Measurements from ENCODE around the gene RTL10. TPM values are rescaled to one million over a fixed set of nuclear protein-coding genes. Genes with fewer than 3 reads are reported as not detected.

The RTL10 gene
- total RNA-seq, 2 donors from 2014 or later = 6.8 to 7.7 TPM

DNA sequence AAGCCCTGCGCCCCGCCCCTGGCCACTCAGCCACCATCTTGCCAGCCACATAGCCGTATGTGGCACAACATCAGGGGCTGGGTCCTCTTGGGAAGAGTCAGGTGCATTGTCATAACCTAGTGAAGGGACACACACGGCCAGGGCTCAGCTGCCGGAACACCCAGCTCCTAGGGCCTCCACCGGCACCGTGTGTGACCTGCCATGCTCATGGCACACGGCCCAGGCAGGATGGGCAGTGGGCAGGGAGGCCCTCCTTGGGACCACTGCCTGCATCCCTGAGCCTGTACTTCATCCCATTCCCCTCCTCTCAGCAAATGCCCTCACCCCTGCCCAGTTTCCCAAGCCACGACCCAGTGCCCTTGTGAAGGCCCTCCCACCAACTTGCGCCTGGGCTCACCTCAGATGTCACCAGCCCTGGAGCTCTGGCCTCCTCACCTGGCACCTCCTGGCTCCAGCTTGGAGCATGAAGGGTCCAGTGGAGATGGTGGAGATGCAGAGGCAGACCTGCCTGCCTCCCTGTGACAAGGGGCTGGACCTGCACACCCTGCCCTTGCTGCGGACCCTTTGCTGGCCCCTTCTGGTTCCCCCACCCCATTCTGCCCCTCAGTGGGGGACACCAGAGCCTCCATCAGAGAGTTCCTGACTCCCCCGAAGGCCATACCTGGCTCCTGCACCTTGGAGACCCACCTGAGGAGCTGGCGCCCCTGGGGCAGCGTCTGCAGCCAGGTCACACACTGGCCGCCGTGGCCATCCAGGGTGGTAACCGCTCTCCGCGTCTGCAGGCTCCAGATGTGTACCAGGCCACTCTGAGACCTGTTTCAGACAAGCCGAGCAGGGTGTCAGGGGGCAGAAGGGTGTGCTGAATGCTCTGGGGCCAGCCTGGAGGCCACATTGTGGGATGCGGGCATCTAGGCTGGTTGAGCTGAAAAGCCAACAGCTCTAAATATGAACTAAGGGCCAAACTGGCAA, 34.5 kb downstream of the RTL10 start:
- DNase-seq = no peak
- no peak for ATAC-seq
- intact Hi-C loops (cut with DNase I) = no loop called here

DNA sequence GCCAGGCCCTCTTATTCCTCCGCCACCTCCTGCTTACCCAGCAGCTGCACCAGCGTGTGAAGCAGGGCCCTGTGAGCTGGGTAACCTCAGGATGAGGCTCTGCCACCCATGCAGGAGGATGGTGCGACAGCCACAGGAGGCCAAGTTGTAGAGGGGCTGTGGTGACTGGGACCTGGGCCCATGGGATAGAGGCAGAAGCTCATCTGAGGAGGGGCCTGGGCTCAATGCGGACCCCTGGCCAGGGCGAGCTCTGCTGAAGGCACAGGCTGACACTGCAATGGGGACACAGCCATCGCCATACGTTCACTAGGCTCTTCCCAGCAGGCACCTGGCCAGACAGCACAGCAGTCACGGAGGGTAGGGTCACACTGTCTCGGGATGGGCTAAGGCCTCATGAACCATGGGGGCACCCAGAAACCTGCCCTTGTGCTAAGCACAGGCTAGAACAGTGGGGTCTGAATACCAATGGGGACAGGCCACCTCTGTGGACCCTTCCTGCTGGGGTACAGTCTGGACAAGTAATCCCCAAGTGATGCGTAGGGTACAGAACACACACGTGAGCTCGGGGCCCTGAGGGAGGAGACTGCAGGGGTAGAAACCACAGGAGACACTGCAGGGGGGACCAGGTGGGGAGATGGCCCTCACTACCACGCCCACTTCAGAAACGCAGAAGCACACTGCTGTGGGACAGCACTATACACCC, 35.3 kb downstream of the RTL10 start:
- DNase-seq = no peak
- intact Hi-C loops (cut with DNase I) = no loop called here
- ATAC-seq = no peak

DNA sequence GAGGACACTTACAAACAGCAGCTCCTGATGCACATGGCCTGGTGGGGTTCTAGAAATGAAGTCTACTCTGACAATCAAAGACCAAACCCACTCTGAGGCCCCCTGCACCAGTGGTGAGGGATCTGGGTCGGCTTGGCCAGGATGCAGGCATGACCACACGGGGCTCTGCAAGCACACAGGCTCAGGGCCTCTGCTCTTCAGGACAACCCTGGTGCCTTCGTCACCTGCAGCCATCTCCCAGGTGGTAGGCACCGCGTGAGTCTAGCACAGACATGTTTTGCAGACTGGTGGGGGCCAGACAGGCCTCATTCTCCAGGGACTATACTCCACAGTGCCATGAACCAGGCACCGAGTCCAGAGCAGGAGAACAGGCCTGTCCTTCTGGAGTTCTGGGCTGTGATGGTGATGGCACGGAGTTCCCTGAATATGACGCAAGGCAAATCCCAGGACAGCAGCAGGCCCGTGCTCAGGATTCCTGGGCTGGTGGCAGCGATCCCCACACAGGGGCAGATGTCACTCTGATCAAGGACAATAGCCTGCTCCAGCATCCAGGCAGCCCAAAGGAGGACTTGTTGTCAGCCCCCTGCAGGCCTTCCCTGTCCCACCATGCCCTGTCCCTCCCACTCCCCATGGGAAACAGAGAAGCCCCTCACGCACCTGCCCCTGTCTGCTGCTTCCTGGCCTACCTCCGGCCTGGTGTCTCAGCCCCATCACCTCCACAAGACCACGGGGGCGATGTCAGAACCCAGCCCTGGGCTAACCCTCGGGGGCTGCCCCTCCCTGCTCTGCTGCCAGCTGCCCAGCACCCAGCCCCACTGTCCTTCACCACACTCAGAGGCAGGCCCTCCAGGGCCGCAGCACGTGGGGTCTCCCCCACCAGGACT, 36.1 kb downstream of the RTL10 start:
- DNase-seq = no peak
- peak in 1 of 2 donors; percentile 31 for ATAC-seq
- intact Hi-C loops (cut with DNase I) = no loop called here

DNA sequence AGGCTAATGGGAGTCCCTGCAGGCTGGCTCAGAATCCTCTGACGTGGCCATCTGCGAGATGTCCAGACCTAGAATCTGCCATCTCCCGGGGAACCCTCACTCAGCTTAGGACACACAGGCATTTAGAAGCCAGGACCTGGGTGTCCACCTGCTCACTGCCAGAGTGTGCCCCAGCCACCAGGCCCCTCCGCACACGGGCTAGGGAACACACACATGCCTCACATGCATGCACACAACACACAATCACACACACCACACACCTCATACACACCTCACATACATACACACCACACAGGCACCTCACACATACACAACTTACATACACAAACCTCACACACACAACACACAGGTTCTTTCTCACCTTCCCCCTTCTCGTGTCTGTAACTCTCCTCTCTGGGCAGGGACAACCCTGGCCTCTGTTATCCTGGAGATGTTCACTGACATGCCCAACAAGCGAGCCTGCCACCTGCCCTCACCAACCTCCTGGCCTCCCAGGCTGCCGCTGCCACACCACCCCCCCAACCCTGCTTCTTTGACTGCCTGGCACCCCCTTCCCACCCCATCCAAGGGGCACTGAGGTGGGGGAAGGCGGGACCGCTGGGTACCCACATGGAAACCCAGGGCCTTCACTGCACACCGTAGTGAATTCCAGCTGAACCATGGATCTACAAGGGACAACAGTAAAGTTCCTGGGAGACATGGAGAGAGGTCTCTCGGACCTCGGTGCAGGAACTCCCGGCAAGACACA, 38.1 kb downstream of the RTL10 start:
- ATAC-seq = no peak
- no peak for DNase-seq
- intact Hi-C loops (cut with DNase I) = no loop called here

DNA sequence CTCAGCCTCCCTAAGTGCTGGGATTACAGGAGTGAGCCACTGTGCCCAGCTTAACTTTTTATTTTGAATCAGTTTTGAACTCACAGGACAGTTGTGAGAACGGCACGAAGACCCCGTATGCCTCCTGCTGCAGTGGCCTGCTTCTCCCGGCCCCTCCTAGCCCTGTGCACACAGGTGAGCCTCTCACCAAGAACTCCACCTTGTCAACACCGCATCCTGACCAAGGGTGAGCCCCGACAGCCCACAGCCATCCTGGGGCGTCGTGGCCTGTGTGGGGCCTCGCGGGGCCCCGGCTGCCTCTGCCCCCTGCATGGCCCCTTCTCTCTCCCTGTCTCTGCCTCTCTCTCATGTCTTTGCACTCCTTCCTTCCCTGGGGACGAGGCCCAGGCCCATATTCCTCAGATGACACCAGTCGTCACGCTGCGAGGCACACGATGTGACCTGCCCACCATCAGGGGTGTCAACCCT, 38.8 kb downstream of the RTL10 start:
- ATAC-seq (no peak), DNase-seq (no peak)
- intact Hi-C loops (cut with DNase I) = no loop called here

DNA sequence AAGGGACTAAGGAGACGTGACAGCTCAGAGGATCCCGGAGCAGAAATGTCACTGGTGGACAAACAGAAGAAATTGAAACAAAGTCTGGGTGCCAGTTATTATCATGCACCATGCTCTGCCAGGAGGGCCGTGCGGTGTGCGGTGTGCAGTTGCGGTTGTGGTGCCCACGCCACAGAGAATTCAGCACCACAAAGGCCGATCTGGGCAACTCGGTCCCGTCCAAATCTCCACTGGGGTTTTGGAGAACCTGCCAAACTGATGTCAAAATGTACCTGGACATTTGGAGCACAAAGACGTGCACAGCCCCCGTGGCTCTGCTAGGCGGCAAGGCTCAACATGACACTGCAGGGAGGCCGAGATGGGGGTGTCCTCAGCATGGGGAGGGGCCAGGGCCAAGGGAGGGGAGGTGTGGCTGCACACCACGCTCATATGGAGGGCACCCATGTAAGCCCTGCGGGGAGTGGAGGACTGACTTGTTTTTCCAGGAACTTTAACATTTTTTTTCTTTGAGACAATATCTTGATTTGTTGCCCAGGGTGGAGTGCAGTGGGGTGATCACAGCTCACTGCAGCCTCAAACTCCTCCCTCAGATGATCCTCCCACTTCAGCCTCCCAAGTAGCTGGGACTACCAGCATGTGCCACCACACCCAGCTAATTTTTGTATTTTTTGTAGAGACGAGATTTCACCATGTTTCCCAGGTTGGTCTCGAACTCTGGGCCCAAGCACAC, 39.4 kb downstream of the RTL10 start:
- DNase-seq (no peak), ATAC-seq (no peak)
- intact Hi-C loops (cut with DNase I) = no loop called here

DNA sequence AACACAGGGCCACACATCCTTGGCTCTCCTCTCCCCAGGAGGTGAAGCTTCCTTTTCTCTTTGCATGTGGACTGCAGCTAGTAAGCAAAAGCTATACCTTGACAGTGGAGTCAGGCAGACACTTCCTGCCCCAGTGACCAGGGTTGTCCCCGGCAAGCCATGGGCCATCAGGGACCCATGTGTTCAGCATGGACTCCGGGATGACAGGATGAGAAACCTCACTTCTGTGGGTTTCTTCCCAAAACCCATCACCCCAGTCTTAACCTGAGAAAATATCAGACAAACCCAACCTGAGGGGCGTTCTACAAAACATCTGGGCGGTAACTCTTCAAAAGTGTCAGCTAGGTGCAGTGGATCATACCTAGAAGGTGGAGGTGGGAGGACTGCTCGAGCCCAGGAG, 40.2 kb downstream of the RTL10 start:
- intact Hi-C loops (cut with DNase I) = no loop called here
- ATAC-seq (no peak), DNase-seq (no peak)

DNA sequence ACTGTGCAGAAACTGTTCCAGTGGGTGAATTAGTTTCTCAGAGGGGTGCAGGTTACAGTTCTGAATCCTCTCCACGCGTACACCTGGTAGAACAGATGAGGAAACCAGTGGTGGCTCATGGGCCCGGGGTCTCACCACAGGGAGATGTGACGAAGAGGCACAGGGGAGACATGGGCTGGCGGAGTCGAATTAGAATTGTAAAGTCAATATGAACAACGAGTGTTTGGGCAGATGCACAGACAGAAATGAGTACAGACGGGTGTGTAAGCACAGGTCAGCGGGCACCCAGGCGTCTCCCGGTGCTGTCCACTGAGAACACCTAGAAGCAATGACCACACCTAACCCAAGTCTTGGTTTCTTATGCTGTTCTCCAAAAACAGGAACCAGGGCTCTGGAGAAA, 41.8 kb downstream of the RTL10 start:
- intact Hi-C loops (cut with DNase I) = no loop called here
- DNase-seq (no peak), ATAC-seq (no peak)

DNA sequence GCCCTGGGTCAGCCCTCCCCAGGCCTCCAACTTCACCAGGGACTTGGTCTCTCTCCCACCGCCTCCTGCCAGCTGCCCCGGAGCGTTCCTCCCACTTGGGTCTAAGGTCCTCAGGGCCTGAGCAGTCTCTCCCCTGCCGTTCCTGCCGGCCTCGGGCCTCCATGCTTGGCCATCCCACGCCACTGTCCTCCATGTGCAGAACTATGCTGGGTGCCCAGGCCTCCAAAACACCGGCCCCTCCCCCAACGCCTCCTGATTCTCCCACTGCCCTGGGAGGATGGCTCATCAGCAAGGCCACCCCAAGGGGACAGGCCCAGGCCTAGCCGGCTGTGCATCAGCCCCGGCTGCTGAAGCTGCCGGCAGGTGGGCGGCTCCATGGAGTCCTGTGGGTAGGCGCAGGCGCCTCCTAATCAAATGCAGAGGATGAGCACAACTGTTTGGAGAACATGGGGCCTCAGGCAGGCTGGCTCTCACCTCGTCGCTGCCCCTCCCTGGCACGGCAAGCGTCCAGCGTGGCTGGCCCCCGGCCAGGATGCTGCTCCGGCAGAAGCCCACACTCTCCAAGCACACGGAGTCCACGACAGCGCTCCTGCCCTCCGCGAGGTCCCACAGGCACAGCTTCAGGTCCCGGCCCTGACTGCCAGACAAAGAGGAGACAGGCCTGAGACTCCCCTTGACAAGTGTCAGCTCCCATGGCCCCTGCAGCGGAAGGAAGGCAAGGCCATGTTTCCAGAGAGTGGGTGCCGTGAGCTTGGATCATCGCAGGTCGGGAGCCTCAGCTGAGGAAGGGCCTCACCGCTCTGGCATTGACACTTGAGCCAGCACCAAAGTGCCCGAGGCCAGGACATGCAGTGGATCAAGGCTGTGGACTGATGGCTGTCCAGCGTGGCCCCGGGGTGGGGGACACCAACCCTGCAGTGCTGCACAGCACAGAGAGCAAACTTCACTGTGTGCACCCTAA, 42.6 kb downstream of the RTL10 start:
- intact Hi-C loops (cut with DNase I) = no loop called here
- DNase-seq (peak; percentile 43), ATAC-seq (peak; percentile 57 to 86)

DNA sequence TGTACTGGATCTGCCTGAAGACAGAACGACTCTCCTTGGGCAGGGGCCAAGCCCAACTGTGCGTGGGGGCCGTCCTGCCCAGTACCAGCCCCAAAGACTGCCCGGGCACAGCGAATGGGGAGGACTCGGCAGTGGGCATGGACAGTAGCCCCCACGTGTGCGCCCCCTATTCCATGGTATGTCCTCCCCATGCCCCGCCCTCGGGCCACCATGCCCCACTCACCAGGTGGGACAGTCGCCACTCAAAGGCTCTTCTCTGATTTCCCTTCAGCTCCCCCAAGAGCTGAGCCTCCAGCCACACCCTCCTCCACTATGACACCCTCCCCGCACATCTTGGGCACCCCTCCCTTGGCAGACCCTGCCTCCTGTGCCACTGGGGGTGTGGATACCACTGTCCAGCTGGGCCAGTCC, 43.5 kb downstream of the RTL10 start:
- intact Hi-C loops (cut with DNase I) = no loop called here
- peak; percentile 17 for DNase-seq
- ATAC-seq = peak in 1 of 2 donors; percentile 11

DNA sequence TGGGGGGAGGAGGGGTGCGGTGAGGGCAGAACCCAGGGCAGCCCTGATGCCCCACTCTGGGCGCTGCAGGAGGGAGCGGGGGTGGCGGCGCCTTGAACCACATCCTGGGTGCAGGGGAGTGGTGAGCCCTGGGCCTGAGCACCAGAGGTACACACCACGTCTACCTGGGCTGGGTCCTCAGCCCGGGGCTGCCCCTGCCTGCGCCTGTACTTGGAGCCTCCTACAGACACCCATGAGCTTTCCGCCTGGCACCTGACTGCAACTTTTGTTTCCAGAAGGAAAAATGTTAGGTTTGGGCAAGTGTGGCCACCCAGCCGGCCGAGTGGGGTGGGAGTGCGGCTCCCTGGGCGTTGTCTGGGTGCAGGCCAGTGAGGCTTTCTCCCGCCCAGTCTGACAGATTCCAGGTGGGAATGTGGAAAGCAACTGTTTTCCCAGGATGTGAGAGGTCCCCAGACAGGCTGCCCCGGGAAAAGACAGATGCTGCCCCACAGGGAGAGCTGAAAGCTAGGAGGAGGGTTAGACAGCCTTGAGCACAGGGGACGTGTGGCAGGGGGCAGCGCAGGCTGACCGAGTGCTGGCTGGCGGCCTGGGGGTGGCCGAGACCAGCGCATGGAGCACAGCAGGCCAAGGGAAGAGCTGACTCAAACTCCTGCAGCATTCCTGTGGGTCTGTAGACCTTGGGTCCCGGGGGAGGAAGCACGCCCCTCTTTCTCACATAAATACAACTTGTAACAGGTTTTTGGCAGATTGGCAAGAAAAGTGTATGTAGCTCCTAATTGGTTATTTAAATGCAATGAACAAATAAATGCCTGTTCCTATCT, 44.1 kb downstream of the RTL10 start:
- peak; percentile 12 for DNase-seq
- ATAC-seq = peak in 1 of 2 donors; percentile 30
- intact Hi-C loops (cut with DNase I) = no loop called here

DNA sequence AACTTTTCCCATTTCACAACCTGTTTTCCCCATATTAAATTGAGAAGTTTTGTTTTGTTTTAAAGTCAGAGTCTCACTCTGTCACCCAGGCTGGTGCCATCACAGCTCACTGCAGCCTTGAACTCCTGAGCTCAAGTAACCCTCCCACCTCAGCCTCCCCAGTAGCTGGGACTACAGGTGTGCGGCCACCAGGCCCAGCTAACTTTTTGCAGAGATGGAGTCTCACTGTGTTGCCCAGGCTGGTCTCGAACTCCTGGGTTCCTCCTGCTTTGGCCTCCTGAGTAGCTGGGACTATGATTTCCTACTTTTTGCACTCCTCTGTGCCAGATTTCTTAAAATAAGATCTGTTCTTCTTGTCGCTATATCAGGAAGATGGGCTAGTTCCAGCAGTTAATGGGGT, 44.9 kb downstream of the RTL10 start:
- DNase-seq (peak; percentile 7), ATAC-seq (no peak)
- intact Hi-C loops (cut with DNase I) = no loop called here

DNA sequence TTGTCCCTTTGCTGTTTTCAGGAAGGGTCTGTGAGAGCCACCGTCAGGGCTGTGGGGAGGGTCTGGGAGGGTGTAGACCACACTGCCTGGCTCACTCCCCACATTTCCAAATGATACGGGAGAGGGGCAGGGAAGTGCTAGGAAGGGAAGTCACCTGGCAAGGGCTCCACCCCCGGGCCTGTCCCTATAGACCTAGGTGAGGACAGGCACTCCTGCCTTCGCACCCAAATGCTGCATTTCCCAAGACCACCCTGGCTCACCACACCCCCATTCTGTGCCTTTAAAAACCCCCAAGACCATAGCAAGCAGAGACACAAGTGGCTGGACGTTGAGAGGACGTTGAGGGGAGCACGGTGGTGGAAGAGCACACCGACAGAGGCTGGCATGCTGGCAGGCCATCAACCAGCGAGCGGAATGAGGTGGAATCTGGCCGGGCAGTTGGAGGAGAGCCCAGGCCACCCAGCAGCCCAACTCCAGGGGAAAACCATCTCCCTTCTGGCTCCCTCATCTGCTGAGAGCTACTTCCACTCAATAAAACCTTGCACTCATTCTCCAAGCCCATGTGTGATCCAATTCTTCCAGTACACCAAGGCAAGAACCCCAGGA, 45.7 kb downstream of the RTL10 start:
- intact Hi-C loops (cut with DNase I) = no loop called here
- ATAC-seq (peak; percentile 25 to 56), DNase-seq (peak; percentile 19)

DNA sequence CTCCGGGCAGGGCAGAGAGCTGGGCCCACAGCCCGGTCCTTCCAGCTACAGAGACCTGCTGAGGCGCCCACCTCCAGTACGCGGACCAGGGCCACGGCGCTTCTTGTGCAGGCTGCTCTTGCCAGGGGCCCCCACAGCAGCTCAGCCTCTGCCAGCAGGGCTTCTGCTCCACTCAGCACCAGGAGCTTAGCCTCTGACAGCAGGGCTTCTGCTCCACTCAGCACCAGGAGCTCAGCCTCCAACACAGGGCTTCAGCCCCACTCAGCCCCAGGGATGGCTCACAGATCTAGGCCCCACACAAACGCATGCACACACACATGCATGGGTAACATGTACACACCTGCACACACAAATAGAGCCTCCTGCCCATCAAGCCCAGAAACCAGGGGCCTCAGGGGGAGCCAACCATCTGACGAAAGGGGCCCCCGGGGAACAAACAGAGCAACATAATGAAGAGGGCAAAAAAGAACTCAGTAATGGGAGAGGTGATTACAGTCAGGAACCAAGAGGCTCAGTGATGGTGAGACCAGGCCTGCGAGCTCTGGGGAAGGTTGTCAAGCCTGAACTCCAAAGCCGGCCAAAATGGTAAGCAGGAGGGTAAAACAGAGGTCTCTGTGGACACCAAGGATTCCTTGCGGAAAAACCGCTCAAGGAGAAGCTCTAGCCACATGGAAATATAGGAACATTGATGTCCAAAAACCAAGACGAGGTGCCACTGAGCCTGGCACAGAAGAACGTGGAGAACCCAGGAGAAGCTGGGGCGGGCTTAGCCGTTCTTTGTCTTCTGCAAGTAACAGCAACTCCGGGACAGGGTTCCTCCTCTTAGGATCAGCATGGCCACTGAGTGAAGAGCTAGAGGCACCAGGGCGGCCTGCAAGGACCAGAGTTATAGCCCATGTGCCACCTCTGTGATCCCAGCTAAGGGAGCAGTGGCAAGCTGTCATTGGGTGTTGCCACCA, 46.5 kb downstream of the RTL10 start:
- intact Hi-C loops (cut with DNase I) = no loop called here
- DNase-seq (peak; percentile 13), ATAC-seq (no peak)

Measured in left cardiac atrium (tissue), 4 donors.